GM19324 (cell line): Measurements from ENCODE around the gene BRD9.
A peak's percentile ranks its signal among the peaks of the same experiment; 100 is the strongest.
"Not testable (repeated sequence)": the region's sequence is repeated elsewhere in the genome, so short reads cannot be mapped to it uniquely, and the experiment has no call there.

Source experiments
- ATAC-seq: cut with Tn5 transposase; IDR thresholded peaks from one replicate; pipeline ENCODE4 v1.9.1; 2021; ENCODE audit warnings: mild to moderate bottlenecking, moderate library complexity; ENCODE audit not compliant: unreplicated experiment, low FRiP score

Gene BRD9

DNA sequence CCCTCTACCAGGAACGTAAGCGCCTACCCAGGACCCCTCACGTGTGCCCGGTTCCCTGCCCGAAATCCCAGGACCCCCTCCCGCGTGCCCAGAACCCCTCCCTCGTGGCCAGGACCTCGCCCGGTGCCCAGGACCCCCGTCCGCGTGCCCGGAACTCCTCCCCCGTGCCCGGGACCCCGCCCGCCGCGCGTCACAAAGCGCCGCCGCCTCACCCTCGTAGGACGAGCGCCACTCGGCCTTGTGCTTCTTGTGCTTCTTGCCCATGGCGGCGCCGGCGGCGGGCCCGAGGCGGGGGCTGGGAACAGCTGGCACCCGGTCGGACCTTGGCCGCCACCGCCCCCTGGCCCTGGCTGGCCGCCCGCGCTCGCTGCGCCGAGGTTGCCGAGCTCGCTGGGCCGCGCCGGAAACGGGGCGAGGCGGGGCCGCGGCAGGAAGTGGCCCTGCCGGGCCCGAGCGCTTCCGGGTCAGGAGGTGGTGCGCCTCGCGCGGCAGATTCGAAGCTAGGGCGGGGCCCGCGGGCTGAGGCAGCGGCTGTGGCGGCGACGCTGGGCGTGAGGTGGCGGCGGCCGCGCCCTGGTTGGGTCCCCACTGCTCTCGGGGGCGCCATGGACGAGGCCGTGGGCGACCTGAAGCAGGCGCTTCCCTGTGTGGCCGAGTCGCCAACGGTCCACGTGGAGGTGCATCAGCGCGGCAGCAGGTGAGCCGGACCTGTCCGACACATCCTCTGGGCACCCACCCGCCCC lies at the start of gene BRD9, which contains the start of gene TRIP13:
Gene BRD9 (minus strand): TSS at position 408 of the 743 bp plus-strand sequence. CDS start 144 bp downstream, at position 264.
Gene TRIP13 (plus strand): TSS at position 491 of the 743 bp plus-strand sequence. CDS start 115 bp downstream, at position 606.
- peak; percentile 93 for ATAC-seq

DNA sequence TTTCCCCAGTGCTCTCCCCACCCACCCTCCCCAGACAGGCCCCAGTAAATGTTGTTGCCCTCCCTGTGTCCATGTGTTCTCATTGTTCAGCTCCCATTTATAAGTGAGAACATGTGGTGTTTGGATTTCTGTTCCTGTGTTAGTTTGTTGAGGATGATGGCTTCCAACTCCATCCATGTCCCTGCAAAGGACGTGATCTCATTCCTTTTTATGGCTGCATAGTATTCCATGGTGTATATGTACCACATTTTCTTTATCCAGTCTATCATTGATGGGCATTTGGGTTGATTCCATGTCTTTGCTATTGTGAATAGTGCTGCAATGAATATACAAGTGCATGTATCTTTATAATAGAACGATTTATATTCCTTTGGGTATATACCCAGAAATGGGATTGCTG lies 48.1 kb upstream of the BRD9 start:
- not testable (repeated sequence) for ATAC-seq

DNA sequence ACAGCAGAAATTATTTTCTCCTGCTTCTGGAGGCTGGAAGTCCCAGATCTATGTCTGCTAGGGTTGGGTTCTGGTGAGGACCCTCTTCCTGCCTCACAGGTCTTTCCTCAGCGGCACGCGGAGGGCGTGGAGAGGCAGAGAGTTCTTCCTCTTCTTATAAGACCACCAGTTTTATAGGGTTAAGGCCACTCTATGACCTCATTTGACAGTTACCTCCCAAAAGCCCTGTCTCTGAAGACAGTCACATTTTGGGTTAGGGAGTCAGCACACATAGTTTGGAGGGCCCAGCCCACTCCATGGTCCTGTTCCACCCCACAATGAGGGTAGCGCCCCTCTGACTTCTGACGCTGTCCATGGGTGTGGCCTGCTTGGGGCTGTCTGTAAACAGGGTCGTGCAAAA lies 46.8 kb upstream of the BRD9 start:
- no peak for ATAC-seq

DNA sequence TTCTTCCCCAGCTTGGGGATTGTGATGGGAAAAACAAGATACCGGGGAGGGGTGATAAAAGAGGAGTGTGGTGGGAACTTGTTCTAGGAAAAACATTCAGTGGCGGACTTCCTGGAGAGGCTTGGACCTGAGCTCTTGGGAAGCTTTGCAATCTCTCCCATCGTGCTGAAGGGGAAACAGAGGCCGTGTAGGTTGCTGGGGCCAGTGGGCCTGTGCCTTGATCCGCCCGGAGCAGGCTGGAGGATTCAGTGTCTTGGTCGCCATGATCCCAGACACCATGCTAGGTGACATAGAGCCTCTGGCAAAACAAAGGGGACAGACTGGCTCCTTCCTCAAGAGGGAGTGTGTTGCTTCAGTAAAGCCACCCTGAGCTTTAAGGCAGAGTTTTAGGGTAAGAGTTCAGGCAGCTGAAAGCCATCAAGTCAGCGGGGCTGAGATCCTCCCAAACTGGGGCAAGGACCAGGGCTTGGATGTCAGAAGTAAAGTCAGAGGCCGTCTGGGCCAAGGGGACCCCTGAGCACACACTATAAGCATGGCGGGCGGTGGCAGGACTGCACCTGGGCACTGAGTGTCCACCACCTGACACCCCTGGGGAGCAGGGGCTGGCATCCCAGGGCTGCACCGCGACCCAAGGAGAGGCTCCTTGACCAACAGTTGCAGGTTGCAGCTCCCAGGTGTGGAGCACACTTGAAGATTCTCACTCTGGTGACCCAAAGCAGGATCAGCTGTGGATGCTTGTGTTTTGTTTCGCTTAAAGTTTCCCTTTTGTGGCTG lies 44.7 kb upstream of the BRD9 start:
- no peak for ATAC-seq

DNA sequence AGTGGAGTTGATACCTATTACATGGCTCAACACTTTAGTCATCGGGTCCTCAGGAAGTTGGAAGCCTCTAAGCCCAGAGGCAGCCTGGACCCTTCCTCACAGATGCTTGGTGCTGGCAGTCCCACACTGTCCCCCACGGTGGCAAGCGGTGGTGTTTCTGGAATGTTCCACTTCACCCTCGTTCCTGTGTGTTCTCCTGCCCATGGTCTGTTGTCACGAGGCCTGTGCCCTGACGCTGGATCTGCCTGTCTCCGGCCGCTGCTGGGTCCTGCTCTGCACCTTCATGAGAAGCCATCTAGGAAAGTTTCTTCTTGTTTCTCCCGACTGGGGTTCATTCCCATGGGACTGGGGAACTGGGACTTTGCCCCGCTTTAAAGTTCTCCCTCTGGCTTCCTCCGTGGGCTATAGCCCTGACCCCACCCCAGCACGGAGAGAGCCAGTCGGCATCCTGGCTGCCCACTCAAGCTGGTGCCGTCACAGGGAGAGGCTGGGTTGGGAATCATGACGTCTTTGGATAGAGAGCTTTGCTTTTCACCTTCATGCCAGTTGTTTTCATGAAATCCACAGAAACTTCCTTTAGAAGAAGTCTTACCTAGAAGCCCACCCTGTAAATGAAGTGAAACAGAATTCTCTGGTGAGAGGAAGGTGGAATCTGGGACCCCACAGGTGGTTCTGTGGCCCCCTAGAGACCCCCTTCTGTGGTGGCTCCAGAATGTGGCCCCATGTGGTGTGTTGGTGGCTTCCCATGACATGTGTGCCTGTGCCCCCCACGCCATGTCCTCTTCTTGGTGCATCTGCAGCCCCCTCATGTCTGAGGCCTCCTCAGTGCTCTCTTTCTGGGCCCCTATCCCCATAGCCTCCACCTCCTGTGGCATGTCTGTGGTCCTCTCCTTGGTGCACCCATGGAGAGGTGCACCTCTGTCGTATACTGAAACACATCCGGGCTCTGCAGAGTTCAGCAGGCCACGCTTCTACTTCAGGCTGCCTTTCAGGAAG lies 43.8 kb upstream of the BRD9 start:
- no peak for ATAC-seq

DNA sequence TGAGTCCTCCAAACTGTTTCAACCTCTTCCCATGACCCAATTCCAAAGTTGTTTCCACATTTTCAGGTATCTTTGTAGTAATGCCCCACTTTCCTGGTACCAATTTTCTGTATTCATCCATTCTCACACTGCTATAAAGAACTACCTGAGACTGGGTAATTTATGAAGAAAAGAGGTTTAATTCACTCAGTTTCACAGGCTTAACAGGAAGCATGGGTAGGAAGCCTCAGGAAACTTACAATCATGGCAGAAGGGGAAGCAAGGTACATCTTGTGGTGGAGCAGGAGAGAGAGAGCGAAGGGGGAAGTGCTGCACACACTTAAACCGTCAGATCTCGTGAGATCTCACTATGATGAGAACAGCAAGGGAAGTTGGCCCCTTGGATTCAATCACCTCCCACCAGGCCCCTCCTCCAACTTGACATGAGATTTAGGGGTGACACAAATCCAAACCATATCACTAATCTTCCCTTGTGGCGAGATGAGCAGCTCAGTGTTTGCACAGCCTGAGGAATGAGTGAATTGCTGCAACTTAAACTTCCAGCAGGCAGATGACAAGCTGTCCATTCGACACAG lies 43.0 kb upstream of the BRD9 start:
- ATAC-seq = no peak

DNA sequence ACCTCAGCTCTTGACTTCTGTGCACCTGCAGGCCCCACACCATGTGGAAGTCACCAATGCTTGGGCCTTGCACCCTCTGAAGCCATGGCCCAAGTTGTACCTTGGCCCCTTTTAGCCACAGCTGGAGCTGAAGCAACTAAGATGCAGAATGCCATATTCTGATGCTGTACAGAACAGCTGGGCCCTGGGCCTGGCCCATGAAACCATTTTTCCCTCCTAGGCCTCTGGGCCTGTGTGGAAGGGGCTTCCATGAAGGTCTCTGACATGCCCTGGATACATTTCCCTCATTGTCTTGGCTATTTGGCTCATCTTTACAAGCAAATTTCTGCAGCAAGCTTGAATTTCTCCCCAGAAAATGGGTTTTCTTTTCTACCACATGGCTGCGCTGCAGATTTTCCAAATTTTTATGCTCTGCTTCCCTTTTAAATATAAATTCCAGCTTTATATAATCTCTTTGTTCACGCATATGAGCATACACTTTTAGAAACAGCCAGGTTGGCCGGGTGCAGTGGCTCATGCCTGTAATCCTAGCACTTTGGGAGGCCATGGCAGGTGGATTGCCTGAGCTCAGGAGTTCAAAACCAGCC lies 41.9 kb upstream of the BRD9 start:
- ATAC-seq = not testable (repeated sequence)

DNA sequence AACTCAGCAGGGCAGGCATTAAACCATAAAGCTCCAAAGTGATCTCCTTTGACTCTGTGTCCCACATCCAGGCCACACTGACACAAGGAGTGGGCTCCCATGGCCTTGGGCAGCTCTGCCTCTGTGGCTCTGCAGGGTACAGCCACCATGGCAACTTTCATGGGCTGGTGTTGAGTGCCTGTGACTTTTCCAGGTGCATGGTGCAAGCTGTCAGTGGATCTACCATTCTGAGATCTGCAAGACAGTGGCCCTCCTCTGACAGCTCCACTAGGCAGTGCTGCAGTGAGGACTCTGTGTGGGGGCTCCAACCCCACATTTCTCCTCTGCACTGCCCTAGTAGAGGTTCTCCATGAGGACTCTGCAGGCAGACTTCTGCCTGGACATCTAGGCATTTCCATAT lies 41.4 kb upstream of the BRD9 start:
- not testable (repeated sequence) for ATAC-seq

DNA sequence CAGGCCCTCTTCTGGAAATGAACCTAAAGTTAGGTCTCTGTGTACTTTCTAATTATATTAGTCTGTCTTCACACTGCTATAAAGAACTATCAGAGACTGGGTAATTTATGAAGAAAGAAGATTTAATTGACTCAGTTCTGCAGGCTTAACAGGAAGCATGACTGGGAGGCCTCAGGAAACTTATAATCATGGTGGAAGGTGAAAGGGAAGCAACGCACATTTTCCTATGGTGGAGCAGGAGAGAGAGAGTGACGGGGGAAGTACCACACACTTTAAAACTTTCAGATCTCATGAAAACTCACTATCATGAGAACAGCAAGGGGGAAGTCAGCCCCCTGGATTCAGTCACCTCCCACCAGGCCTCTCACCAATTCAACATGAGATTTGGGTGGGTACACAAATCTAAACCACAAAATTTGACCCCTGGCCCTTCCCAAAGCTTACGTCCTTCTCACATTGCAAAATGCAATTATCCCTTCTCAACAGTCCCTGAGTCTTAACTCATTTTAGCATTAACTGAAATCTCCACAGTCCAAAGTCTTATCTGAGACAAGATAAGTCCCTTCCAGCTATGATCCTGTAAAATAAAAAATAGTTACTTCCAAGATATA lies 40.8 kb upstream of the BRD9 start:
- no peak for ATAC-seq

DNA sequence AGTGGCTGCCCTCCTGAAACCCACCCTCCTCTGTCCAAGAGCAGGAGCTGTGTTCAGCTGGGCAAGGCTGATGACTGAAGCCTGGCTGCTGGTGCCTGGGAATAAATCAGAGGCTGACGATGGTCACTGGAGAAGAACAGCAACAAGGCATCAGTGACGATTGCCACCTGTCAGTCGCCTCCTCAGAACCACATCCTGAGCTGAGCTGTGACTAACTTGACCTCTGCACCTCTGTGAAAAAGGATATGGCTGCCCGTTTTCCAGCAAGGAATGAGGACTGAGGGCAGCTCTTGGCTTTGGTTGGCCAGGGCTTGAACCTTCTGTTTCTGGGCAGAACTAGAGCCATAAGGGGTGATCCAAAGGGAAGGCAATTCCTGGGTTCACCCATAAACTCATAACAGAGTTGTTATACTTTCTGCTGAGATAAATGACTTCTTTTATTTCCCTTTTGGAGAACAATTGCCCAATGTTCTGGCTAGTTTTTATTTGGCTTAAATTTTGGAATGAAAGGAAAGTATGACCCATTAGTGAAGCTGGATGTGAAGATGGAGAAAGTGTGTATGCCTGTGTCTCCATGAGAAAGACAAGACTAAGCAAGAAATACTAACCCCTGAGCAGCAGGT lies 40.1 kb upstream of the BRD9 start:
- ATAC-seq = no peak

DNA sequence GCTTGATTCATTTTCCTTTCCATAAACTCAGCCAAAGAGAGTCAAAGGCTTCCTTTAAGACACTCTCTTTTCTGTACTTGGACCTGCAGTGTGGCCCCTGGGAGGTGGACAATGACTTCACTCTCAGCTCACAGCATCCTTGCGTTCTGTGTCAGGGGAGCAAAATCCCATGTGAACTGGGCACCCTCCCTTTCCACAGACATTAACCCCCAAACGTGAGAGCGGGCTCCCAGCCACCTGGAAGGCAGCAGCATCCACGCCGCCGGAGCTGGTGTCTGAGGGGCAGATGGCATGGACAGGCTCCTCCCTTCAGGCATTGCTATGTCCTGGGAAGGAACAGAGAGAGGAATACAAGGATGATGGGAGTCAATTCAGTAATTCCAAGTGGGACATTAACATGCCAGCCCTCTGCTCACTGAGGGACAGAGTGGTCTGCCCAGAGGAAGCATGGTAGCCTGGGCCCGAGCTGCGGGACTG lies 39.6 kb upstream of the BRD9 start:
- ATAC-seq = no peak

DNA sequence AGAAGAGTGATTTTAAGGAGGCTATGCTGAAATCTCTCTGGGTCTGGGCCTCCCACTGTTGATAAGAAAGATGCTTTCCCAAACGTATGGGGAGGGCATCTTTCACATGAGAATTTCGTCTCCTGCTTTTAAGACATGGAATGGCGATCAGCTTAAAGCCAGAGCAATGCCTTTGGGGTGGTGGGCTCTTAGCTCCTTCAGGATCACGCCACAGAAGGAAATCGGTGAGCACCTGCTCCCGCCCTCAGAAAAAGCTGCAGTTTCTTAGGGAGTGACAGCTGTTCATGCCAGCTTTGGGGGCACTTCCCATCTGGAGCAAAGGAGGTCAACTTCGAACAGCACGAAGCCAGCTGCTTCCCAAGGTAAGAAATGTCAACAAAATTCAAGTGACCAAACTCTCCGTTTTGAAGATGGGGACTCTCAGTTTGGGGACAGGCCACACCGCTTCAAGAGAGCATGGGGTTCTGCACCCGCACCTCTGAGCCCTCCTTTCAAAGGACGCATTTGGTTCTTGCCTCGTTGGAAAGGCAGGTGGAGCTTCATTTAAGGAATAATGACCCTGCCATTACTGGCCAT lies 39.1 kb upstream of the BRD9 start:
- ATAC-seq = no peak

DNA sequence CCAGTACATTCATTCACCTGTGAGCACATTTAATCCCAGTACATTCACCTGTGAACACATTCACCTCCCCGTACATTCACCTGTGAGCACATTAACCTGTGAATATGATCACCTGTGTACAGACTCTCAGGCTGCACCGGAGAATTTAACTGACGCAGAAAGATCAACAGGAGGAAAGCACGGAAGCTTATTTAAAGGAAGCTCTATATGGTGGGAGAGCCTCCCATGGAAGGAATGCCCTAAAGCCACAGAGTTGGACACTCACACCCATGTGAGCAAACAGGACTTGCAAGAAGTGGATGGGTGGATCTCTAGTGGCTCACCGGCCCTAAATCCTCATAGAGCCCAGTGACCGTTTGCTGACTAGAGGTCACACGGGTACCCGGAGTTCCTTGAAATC lies 38.3 kb upstream of the BRD9 start:
- no peak for ATAC-seq

DNA sequence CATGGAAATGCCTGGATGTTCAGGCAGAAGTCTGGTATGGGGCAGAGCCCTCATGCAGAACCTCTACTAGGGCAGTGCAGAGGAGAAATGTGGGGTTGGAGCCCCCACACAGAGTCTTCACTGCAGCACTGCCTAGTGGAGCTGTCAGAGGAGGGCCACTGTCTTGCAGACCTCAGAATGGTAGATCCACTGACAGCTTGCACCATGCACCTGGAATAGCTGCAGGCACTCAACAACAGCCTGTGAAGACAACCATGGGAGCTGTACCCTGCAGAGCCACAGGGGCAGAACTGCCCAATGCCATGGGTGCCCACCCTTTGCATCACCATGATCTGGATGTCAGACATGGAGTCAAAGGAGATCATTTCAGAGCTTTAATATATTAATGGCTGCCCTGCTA lies 37.0 kb upstream of the BRD9 start:
- ATAC-seq = no peak

DNA sequence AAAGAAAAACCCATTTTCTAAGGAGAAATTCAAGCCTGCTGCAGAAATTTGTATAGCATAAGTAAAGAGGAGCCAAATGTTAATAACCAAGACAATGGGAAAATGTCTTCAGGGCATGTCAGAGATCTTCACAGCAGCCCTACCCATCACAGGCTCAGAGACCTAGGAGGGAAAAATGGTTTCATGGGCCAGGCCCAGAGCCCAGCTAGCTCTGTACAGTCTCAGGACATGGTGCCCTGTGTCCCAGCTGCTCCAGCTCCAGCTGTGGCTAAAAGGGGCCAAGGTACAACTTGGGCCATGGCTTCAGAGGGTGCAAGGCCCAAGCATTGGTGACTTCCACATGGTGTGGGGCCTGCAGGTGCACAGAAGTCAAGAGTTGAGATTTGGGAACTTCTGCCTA lies 36.6 kb upstream of the BRD9 start:
- ATAC-seq = not testable (repeated sequence)

DNA sequence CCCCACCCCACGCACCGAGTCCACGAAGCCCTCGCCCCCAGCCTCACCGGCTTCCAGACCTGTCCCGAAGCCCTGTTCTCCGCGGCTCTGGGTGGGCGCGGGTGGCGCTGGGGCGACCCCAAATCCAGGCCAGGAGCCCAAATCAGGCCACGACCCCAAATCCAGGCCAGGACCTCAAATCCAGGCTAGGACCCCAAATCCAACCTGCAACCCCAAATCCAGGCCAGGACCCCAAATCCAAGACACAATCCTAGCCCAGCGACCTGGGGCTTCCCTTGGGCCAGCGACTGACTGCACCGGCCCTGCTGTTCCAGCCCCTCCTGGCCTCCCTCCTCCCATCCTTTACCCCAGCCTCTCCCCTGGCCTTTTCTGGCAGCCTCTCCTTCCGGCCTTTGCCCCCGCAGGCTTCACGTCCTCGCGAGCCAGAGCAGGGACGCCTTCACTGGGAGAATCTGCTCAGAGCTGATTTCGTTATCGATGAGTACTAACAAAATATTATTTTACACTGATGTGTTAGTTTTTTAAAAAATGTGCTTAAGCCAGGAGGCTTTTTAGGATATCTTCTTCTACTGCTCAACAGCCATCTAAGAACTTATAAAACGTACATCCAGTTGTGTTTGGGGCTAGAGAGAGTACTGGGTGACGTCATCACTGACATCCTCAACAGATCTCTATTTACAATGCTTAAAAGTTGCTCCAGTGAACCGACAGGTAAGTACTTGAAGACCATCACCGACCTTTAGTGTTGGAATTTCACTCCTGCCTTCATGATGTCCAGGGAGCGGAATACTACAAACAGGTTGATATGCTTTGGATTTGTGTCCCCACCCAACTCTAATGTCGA lies 34.8 kb upstream of the BRD9 start:
- ATAC-seq = no peak

DNA sequence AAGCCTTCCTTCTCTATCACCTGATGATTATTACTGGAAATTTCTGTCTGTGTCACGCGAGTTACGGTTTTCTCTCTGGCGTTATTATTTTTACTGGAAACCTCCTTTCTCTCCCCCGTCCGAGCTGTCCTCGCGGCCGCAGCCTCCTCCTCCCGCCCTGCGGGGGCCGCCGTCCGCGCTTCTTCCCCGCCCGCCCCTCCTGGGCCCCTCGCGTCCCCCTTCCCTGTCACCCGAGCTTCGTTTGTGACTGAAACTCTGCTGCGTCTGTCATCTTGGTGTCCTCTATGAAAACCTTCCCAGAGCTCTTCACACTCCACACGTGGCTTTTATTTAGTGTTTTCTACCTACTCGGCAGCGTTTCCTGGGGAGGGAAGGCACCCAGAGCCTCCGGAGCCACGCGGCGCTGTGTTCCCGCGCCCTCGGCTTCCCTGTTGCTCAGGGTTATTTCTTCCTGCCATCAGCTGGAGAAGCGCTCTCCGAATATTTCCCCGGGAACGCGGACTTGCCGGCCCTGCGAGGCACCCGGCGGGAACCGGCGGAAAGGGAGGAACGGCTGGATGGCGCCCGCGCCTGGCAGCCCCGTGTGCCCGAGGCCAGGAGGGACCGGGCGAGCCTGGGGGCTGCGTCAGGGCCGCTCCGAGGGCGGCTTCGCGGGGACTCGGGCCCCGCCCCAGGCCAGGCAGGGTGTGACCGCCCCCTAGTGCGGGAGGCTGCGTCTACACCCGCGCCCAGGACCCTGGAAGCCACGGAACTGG lies 34.0 kb upstream of the BRD9 start:
- ATAC-seq = no peak
